Endothelial cell of umbilical vein (primary cell): ENCODE data around the gene THSD7B. TPM values are rescaled to one million over a fixed set of nuclear protein-coding genes. Genes with fewer than 3 reads are reported as not detected.
"Not testable (repeated sequence)": the region's sequence is repeated elsewhere in the genome, so short reads cannot be mapped to it uniquely, and the experiment has no call there.

Experiments
- BruUV-seq: library from RNA; stranded (reverse); fragments of 400-500 nt; replicated peaks from 2 replicates; lab custom pipeline; 2021; lab: Mats Ljungman, UMichigan
- CTCF ChIA-PET: fragments of 300-600, 350-600 bp; sonication (Branson Sonifier 250); formaldehyde crosslinking; loops from one replicate; lab custom pipeline; 2021; ENCODE audit warnings: antibody characterized with exemption, inconsistent platforms; lab: Charles Lee
- POLR2A ChIA-PET: fragments of 300-600, 350-600 bp; sonication (Branson Sonifier 250); formaldehyde crosslinking; loops from one replicate; lab custom pipeline; 2021; ENCODE audit warnings: antibody characterized with exemption, inconsistent platforms; lab: Charles Lee
- DNase-seq: peaks from one replicate; pipeline ENCODE4 v3.0.0-alpha.2; 2011; ENCODE audit warnings: low read depth, low spot score
- FAIRE-seq: peaks from 2 replicates; lab custom pipeline; 2011; peaks lifted over from hg19 to GRCh38; lab: Jason Lieb, UNC
- H2AFZ ChIP-seq: 2 replicates; pipeline ENCODE4 v1.6.0; 2012; ENCODE audit warnings: low read depth, low read length, control low read depth, inconsistent platforms
- H3K27ac ChIP-seq: 2 replicates; pipeline ENCODE4 v1.5.1; 2011; ENCODE audit warnings: low read depth, mild to moderate bottlenecking, control low read depth, low read length, moderate library complexity; ENCODE audit not compliant: insufficient read depth
- H3K27me3 ChIP-seq, 2 experiments: 2 replicates each; pipeline versions ENCODE4 v1.6.0 to v1.6.1; 2011; ENCODE audit warnings: low read length in 2 of 2, mixed read lengths in 1 of 2; ENCODE audit not compliant: control insufficient read depth in 2 of 2, insufficient read depth in 2 of 2
- H3K36me3 ChIP-seq, 2 experiments: 2 replicates in 1 of 2; 3 replicates in 1 of 2; pipeline ENCODE4 v1.5.1; 2011; ENCODE audit warnings: low read length in 2 of 2, mild to moderate bottlenecking in 1 of 2, moderate library complexity in 1 of 2; ENCODE audit not compliant: control insufficient read depth in 2 of 2, insufficient read depth in 2 of 2; ENCODE audit errors: extremely low read depth in 1 of 2
- H3K4me1 ChIP-seq: 3 replicates; pipeline ENCODE4 v1.5.1; 2011; ENCODE audit warnings: mild to moderate bottlenecking, low read length; ENCODE audit not compliant: control insufficient read depth, insufficient read depth; ENCODE audit errors: extremely low read depth
- H3K4me2 ChIP-seq: 2 replicates; pipeline ENCODE4 v1.6.1; 2011; ENCODE audit warnings: low read length, control low read depth, mixed read lengths; ENCODE audit not compliant: insufficient read depth
- H3K4me3 ChIP-seq, 3 experiments: fragments of 200-600 bp in 1 of 3; sonication (generic), shearing (Covaris generic) in 1 of 3; replicated peaks in 1 of 3; 2 replicates each; pipeline ENCODE4 v1.5.1; 2011 to 2016; ENCODE audit warnings: control low read depth in 3 of 3, low read length in 3 of 3, mild to moderate bottlenecking in 2 of 3, inconsistent platforms in 1 of 3, low read depth in 1 of 3, moderate library complexity in 1 of 3; ENCODE audit not compliant: insufficient read depth in 1 of 3
- H3K79me2 ChIP-seq: 2 replicates; pipeline ENCODE4 v1.6.0; 2012; ENCODE audit warnings: low read length, inconsistent platforms; ENCODE audit not compliant: control insufficient read depth, insufficient read depth
- H3K9ac ChIP-seq: replicated peaks from 2 replicates; pipeline ENCODE3; 2011; ENCODE audit warnings: low read length, control low read depth; ENCODE audit not compliant: insufficient read depth; ENCODE audit errors: extremely low read depth
- H3K9me1 ChIP-seq: replicated peaks from 3 replicates; pipeline ENCODE4 v1.6.0; 2011; ENCODE audit warnings: mild to moderate bottlenecking, low read length; ENCODE audit not compliant: control insufficient read depth, insufficient read depth; ENCODE audit errors: extremely low read depth
- H3K9me3 ChIP-seq: replicated peaks from 2 replicates; pipeline ENCODE4 v1.5.1; 2012; ENCODE audit warnings: low read length, inconsistent platforms; ENCODE audit not compliant: control insufficient read depth, insufficient read depth
- H4K20me1 ChIP-seq: replicated peaks from 2 replicates; pipeline ENCODE3; 2011; ENCODE audit warnings: mild to moderate bottlenecking, low read length; ENCODE audit not compliant: control insufficient read depth, insufficient read depth; ENCODE audit errors: extremely low read depth
- EZH2 ChIP-seq: IDR thresholded peaks from 2 replicates; pipeline ENCODE4 v1.6.1; 2012; ENCODE audit warnings: borderline replicate concordance, low read depth, mild to moderate bottlenecking, moderate library complexity, low read length, inconsistent platforms; ENCODE audit not compliant: severe bottlenecking
- GATA2 ChIP-seq: IDR thresholded peaks from 2 replicates; pipeline ENCODE4 v1.7.0; 2011; ENCODE audit warnings: low read depth, mild to moderate bottlenecking, moderate library complexity, mixed read lengths, low read length; ENCODE audit not compliant: insufficient read length, insufficient read depth
- MYC ChIP-seq: IDR thresholded peaks from one replicate; pipeline ENCODE4 v1.6.1; 2011; ENCODE audit warnings: mild to moderate bottlenecking, low read depth, low read length
- POLR2AphosphoS5 ChIP-seq: IDR thresholded peaks from 2 replicates; pipeline ENCODE4 v1.6.1; 2012; ENCODE audit warnings: low read depth, mild to moderate bottlenecking, control low read depth, low read length, moderate library complexity; ENCODE audit not compliant: insufficient read depth
- dilution Hi-C: fragments of 300-500 bp; cut with MboI; formaldehyde crosslinking; loops from one replicate; pipeline ENCODE4 v1.15.0; 2019; ENCODE audit warnings: low sequenced_read_pairs; ENCODE audit not compliant: extremely low pct_ligation_motif_present
- intact Hi-C: fragments of 100-400 bp; cut with micrococcal nuclease; formaldehyde crosslinking; loops from one replicate; pipeline ENCODE4 v1.10.0; 2022
- polyA plus RNA-seq, 4 experiments: library from polyadenylated mRNA; depleted of rRNA in 3 of 4; stranded (reverse) in 3 of 4; unstranded in 1 of 4; fragments of >200 nt; gene quantifications; 2 replicates each; pipeline versions ENCODE4 v1.2.1 to v1.2.3, GENCODE V29; 2011 to 2012; ENCODE audit warnings: missing spikeins in 1 of 4
- total RNA-seq: library from RNA; stranded (reverse); gene quantifications from 2 replicates; pipeline ENCODE4 v1.2.3, GENCODE V29; 2021
- TF ChIP-seq, protein P1 (sequence below), 2 donors: IDR thresholded peaks; 1 replicate in 1 of 2; 2 replicates in 1 of 2; pipeline ENCODE4 v1.5.1; 2011; ENCODE audit warnings: low read length in 2 of 2, mild to moderate bottlenecking in 2 of 2, moderate library complexity in 2 of 2, control low read depth in 1 of 2, inconsistent platforms in 1 of 2, low read depth in 1 of 2; ENCODE audit not compliant: insufficient read depth in 1 of 2; ENCODE audit errors: extremely low read depth in 1 of 2

The THSD7B gene
- total and polyA plus RNA-seq, 2 donors (not counting 3 experiments of a cell fraction or from before 2014, with no cell fraction given): 0.04 TPM; not detected in 1

DNA sequence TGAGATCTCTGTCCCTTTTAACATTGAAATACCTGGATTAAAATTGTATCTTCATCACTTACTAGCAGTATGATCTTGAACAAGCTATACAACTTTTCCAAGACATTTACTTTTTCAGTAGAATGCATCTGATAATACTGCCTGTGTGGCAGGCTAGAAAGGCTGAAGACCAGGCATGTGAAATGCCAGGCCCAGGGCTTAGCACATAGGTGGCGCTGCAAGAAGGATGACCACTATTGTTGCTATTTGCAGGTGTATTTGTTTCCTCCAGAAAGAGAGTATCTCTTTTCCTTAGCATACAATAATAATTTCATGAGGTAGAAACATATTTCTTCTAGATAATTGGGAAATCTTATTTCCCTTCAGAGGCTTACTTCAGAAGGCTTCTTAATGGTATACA is 331.3 kb downstream of the THSD7B start:
- H3K4me1 ChIP-seq: no peaks in the 10 kb centered on the region
- H3K4me2 ChIP-seq: no peak overlapping the region
- POLR2A ChIA-PET: no interaction called here
- H3K4me3 ChIP-seq: no peak overlapping the region
- DNase-seq (no peak), FAIRE-seq (no peak)
- BruUV-seq: no TSS peak
- intact Hi-C loops: no loop called here
- no peaks in the 10 kb centered on the region for H3K36me3 ChIP-seq
- H2AFZ ChIP-seq: no peak overlapping the region
- H3K9me1 ChIP-seq: no peaks in the 10 kb centered on the region
- no peak for TF ChIP-seq POLR2AphosphoS5
- no peak for TF ChIP-seq EZH2
- no peak for TF ChIP-seq GATA2
- no peak for TF ChIP-seq MYC
- TF ChIP-seq, protein P1, sequence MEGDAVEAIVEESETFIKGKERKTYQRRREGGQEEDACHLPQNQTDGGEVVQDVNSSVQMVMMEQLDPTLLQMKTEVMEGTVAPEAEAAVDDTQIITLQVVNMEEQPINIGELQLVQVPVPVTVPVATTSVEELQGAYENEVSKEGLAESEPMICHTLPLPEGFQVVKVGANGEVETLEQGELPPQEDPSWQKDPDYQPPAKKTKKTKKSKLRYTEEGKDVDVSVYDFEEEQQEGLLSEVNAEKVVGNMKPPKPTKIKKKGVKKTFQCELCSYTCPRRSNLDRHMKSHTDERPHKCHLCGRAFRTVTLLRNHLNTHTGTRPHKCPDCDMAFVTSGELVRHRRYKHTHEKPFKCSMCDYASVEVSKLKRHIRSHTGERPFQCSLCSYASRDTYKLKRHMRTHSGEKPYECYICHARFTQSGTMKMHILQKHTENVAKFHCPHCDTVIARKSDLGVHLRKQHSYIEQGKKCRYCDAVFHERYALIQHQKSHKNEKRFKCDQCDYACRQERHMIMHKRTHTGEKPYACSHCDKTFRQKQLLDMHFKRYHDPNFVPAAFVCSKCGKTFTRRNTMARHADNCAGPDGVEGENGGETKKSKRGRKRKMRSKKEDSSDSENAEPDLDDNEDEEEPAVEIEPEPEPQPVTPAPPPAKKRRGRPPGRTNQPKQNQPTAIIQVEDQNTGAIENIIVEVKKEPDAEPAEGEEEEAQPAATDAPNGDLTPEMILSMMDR (IDR thresholded peaks at IDR 0.05; ENCODE audit: extremely low read depth in 1 of 2, insufficient read depth in 1 of 2, low read depth in 1 of 2, low read length in 2 of 2): no peak
- dilution Hi-C loops: no loop called here
- H3K9ac ChIP-seq: no peak overlapping the region
- no peaks in the 10 kb centered on the region for H3K79me2 ChIP-seq
- H3K27me3 ChIP-seq: no peaks in the 10 kb centered on the region
- no peak overlapping the region for H3K27ac ChIP-seq
- CTCF ChIA-PET: interaction anchor here (0.7 kb wide), 1 partner anchor 11 kb away, joined by 3 read pairs; no protein-coding TSS in a partner anchor
- no peaks in the 10 kb centered on the region for H4K20me1 ChIP-seq
- H3K9me3 ChIP-seq: no peaks in the 10 kb centered on the region

DNA sequence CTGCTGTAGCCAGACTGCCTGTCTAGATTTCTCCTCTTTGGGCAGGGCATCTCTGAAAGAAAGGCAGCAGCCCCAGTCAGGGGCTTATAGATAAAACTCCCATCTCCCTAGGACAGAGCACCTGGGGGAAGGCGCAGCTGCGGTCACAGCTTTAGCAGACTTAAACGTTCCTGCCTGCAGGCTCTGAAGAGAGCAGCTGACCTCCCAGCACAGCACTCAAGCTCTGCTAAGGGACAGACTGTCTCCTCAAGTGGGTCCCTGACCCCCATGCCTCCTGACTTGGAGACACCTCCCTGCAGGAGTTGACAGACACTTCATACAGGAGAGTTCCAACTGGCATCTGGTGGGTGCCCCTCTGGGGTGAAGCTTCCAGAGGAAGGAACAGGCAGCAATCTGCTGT is 336.5 kb downstream of the THSD7B start:
- H3K4me3 ChIP-seq, dilution Hi-C loops: not testable (repeated sequence)

More for the DNA sequence above, 336.5 kb downstream of the THSD7B start:
- H3K9ac ChIP-seq, H3K27ac ChIP-seq, POLR2A ChIA-PET, intact Hi-C loops, H3K27me3 ChIP-seq, H3K9me1 ChIP-seq, H3K4me2 ChIP-seq, H2AFZ ChIP-seq, H3K79me2 ChIP-seq, H3K4me1 ChIP-seq, FAIRE-seq, H4K20me1 ChIP-seq, H3K9me3 ChIP-seq, H3K36me3 ChIP-seq, BruUV-seq, DNase-seq: not testable (repeated sequence)
- CTCF ChIA-PET: interaction anchor here (0.9 kb wide), 1 partner anchor 14 kb away, joined by 4 read pairs; no protein-coding TSS in a partner anchor
